Subcutaneous abdominal adipose tissue (tissue), 5 donors: Measurements from ENCODE around the gene KRT35.
"Not testable (repeated sequence)": the region's sequence is repeated elsewhere in the genome, so short reads cannot be mapped to it uniquely, and the experiment has no call there.

Experiments used
- H3K27ac ChIP-seq: one replicate; pipeline ENCODE4 v1.7.0; 2013; ENCODE audit warnings: low read depth, mild to moderate bottlenecking, inconsistent platforms, low read length, moderate library complexity
- H3K27me3 ChIP-seq, 5 donors: one replicate each; pipeline ENCODE4 v1.7.0; 2013; ENCODE audit warnings: low read length in 5 of 5, inconsistent platforms in 1 of 5; ENCODE audit not compliant: control insufficient read depth in 5 of 5, insufficient read depth in 4 of 5
- H3K36me3 ChIP-seq, 5 donors: one replicate each; pipeline ENCODE4 v1.7.0; 2013; ENCODE audit warnings: low read length in 5 of 5; ENCODE audit not compliant: control insufficient read depth in 5 of 5, insufficient read depth in 5 of 5
- H3K4me1 ChIP-seq, 5 donors: one replicate each; pipeline ENCODE4 v1.7.0; 2013; ENCODE audit warnings: low read length in 5 of 5, mild to moderate bottlenecking in 3 of 5, moderate library complexity in 1 of 5; ENCODE audit not compliant: control insufficient read depth in 5 of 5, insufficient read depth in 5 of 5
- H3K4me3 ChIP-seq, 5 donors: one replicate each; pipeline ENCODE4 v1.7.0; 2013; ENCODE audit warnings: low read length in 5 of 5, low read depth in 1 of 5
- H3K9ac ChIP-seq, 5 donors: one replicate each; pipeline ENCODE4 v1.7.0; 2013; ENCODE audit warnings: low read length in 5 of 5, mild to moderate bottlenecking in 4 of 5, moderate library complexity in 3 of 5
- H3K9me3 ChIP-seq, 5 donors: one replicate each; pipeline ENCODE4 v1.7.0; 2013; ENCODE audit warnings: low read length in 5 of 5; ENCODE audit not compliant: control insufficient read depth in 5 of 5
- donor health status: healthy.
- donor health status: healthy.
- donor health status: healthy.
- donor health status: healthy.
- donor health status: healthy.

Gene KRT35

GRCh38 chr17:41444186-41444585 is 36.8 kb downstream of the KRT35 start:
- H3K4me1 ChIP-seq: no peaks in the 10 kb centered on the region
- H3K9me3 ChIP-seq: no peaks in the 10 kb centered on the region
- H3K36me3 ChIP-seq: no peaks in the 10 kb centered on the region
- no peak overlapping the region for H3K27ac ChIP-seq
- peaks cover 0 to 15% (median 7%) of the 10 kb centered on the region in 5 donors for H3K27me3 ChIP-seq
- H3K9ac ChIP-seq: no peak overlapping the region
- H3K4me3 ChIP-seq: no peak overlapping the region

GRCh38 chr17:41442739-41443138 is 38.2 kb downstream of the KRT35 start:
- H3K4me1 ChIP-seq: no peaks in the 10 kb centered on the region
- peaks cover 0 to 15% (median 4%) of the 10 kb centered on the region in 5 donors for H3K27me3 ChIP-seq
- no peak overlapping the region for H3K9ac ChIP-seq
- H3K9me3 ChIP-seq: no peaks in the 10 kb centered on the region
- no peak overlapping the region for H3K27ac ChIP-seq
- H3K4me3 ChIP-seq: no peak overlapping the region
- H3K36me3 ChIP-seq: no peaks in the 10 kb centered on the region

GRCh38 chr17:41440531-41441033 is 40.4 kb downstream of the KRT35 start, which contains the start of gene KRT38:
Gene KRT38 (minus strand): TSS chr17:41440983. CDS start chr17:41440921, 62 bp downstream.
- Histone ChIP-seq H3K9ac (no peak within 1 kb of the TSS), H3K36me3 (no peaks in the 10 kb centered on the region), H3K4me3 (no peak within 1 kb of the TSS), H3K27me3 (peaks cover 0 to 11% (median 4%) of the 10 kb centered on the region in 5 donors), H3K4me1 (no peaks in the 10 kb centered on the region), H3K9me3 (no peaks in the 10 kb centered on the region), H3K27ac (no peak within 1 kb of the TSS)

GRCh38 chr17:41439375-41439774 is 41.6 kb downstream of the KRT35 start:
- Histone ChIP-seq H3K27ac (no peak overlapping the region), H3K4me3 (no peak overlapping the region), H3K27me3 (peaks cover 0 to 6% (median 4%) of the 10 kb centered on the region in 5 donors), H3K36me3 (no peaks in the 10 kb centered on the region), H3K9me3 (no peaks in the 10 kb centered on the region), H3K9ac (no peak overlapping the region), H3K4me1 (no peaks in the 10 kb centered on the region)

GRCh38 chr17:41437769-41438168 is 43.2 kb downstream of the KRT35 start:
- Histone ChIP-seq H3K4me3 (no peak overlapping the region), H3K36me3 (no peaks in the 10 kb centered on the region), H3K4me1 (no peaks in the 10 kb centered on the region), H3K27ac (no peak overlapping the region), H3K9ac (no peak overlapping the region), H3K9me3 (no peaks in the 10 kb centered on the region), H3K27me3 (peaks cover 0 to 3% (median 2%) of the 10 kb centered on the region in 5 donors)

GRCh38 chr17:41437254-41437653 is 43.7 kb downstream of the KRT35 start:
- Histone ChIP-seq H3K36me3 (no peaks in the 10 kb centered on the region), H3K9ac (no peak overlapping the region), H3K4me1 (no peaks in the 10 kb centered on the region), H3K4me3 (no peak overlapping the region), H3K27ac (no peak overlapping the region), H3K27me3 (peaks cover 0 to 3% (median 0%) of the 10 kb centered on the region in 5 donors), H3K9me3 (no peaks in the 10 kb centered on the region)

GRCh38 chr17:41434415-41434814 is 46.5 kb downstream of the KRT35 start:
- no peak overlapping the region for H3K9ac ChIP-seq
- H3K27ac ChIP-seq: no peak overlapping the region
- H3K36me3 ChIP-seq: no peaks in the 10 kb centered on the region
- H3K9me3 ChIP-seq: no peaks in the 10 kb centered on the region
- H3K27me3 ChIP-seq: peaks cover 3 to 8% (median 4%) of the 10 kb centered on the region in 5 donors
- no peaks in the 10 kb centered on the region for H3K4me1 ChIP-seq
- H3K4me3 ChIP-seq: no peak overlapping the region

- peaks cover 3 to 8% (median 5%) of the 10 kb centered on the region in 5 donors for H3K27me3 ChIP-seq
- no peaks in the 10 kb centered on the region for H3K9me3 ChIP-seq
- H3K4me3 ChIP-seq: no peak overlapping the region
- H3K27ac ChIP-seq: no peak overlapping the region
- H3K9ac ChIP-seq: no peak overlapping the region
- no peaks in the 10 kb centered on the region for H3K36me3 ChIP-seq
- no peaks in the 10 kb centered on the region for H3K4me1 ChIP-seq
Observed at GRCh38 chr17:41434005-41434404, 46.9 kb downstream of the KRT35 start.

GRCh38 chr17:41433586-41433985 is 47.4 kb downstream of the KRT35 start:
- H3K36me3 ChIP-seq: no peaks in the 10 kb centered on the region
- H3K9ac ChIP-seq: no peak overlapping the region
- H3K27ac ChIP-seq: no peak overlapping the region
- H3K4me3 ChIP-seq: no peak overlapping the region
- no peaks in the 10 kb centered on the region for H3K4me1 ChIP-seq
- no peaks in the 10 kb centered on the region for H3K9me3 ChIP-seq
- H3K27me3 ChIP-seq: peaks cover 3 to 8% (median 5%) of the 10 kb centered on the region in 5 donors

GRCh38 chr17:41430376-41430775 is 50.6 kb downstream of the KRT35 start:
- not testable (repeated sequence) for H3K9ac ChIP-seq, H3K27me3 ChIP-seq, H3K36me3 ChIP-seq, H3K4me3 ChIP-seq, H3K9me3 ChIP-seq, H3K27ac ChIP-seq, H3K4me1 ChIP-seq
